IMR-90 (cell line): Measurements from ENCODE around the gene P3H1.

Source experiments
- CEBPB ChIP-seq: IDR thresholded peaks from 2 replicates; pipeline ENCODE4 v1.6.1; 2012; ENCODE audit warnings: low read depth, low read length, improper control_type of control experiment
- FOS ChIP-seq: fragments of 150-350 bp; IDR thresholded peaks from 2 replicates; pipeline ENCODE4 v1.6.1; 2016; ENCODE audit warnings: low read depth, low read length
- MAZ ChIP-seq: IDR thresholded peaks from 2 replicates; pipeline ENCODE4 v1.6.1; 2012; ENCODE audit warnings: low read depth, mild to moderate bottlenecking, low read length, improper control_type of control experiment, moderate library complexity, borderline replicate concordance
- POLR2A ChIP-seq: IDR thresholded peaks from 2 replicates; pipeline ENCODE4 v1.6.1; 2012; ENCODE audit warnings: mild to moderate bottlenecking, low read depth, low read length
- RAD21 ChIP-seq: IDR thresholded peaks from 2 replicates; pipeline ENCODE4 v1.6.1; 2012; ENCODE audit warnings: low read length, improper control_type of control experiment
- SMC3 ChIP-seq: fragments of 150-350 bp; IDR thresholded peaks from 2 replicates; pipeline ENCODE4 v1.6.1; 2016; ENCODE audit warnings: low read depth, mild to moderate bottlenecking, antibody characterized with exemption, low read length, moderate library complexity
- TF ChIP-seq, protein P1 (sequence below): conservative IDR thresholded peaks from 2 replicates; pipeline ENCODE4 v1.5.1; 2012; ENCODE audit warnings: mild to moderate bottlenecking, low read depth, low read length, improper control_type of control experiment
- TF ChIP-seq, protein P2 (sequence below): fragments of 150-350 bp; IDR thresholded peaks from 2 replicates; pipeline ENCODE4 v1.6.1; 2016; ENCODE audit warnings: low read depth, mild to moderate bottlenecking, low read length, moderate library complexity, borderline replicate concordance
- TF ChIP-seq, protein P3 (sequence below): fragments of 150-350 bp; IDR thresholded peaks from 2 replicates; pipeline ENCODE4 v1.6.1; 2017; ENCODE audit warnings: mild to moderate bottlenecking, antibody characterized with exemption, low read length, low read depth

DNA sequence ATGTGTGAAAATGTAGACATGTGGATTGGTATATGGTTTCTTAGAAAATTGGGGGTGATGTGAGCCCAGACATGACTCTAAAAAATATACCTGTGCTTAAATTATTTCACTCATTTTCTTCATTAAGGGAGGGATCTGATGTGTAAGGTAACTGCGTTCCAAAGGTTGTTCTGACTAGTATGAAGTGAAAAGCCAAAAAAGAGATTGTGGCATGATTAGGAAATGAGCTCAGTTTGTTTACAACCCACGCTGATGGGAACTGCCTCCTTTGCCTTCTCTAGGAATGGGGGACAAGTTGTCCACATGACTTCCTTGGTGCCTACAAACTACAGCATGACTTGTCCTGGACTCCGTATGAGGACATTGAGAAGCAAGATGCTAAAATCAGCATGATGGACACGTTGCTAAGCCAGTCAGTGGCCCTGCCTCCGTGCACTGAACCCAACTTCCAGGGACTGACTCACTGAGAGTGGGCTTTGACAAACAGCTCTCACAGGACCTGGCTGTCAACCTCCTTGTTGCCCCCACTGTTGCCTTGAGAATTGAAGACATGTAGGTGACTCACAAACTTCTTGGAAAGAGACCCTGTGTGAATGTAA lies 8.2 kb upstream of the P3H1 start:
- TF ChIP-seq POLR2A: no peak
- TF ChIP-seq, protein P1, sequence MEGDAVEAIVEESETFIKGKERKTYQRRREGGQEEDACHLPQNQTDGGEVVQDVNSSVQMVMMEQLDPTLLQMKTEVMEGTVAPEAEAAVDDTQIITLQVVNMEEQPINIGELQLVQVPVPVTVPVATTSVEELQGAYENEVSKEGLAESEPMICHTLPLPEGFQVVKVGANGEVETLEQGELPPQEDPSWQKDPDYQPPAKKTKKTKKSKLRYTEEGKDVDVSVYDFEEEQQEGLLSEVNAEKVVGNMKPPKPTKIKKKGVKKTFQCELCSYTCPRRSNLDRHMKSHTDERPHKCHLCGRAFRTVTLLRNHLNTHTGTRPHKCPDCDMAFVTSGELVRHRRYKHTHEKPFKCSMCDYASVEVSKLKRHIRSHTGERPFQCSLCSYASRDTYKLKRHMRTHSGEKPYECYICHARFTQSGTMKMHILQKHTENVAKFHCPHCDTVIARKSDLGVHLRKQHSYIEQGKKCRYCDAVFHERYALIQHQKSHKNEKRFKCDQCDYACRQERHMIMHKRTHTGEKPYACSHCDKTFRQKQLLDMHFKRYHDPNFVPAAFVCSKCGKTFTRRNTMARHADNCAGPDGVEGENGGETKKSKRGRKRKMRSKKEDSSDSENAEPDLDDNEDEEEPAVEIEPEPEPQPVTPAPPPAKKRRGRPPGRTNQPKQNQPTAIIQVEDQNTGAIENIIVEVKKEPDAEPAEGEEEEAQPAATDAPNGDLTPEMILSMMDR: no peak
- no peak for TF ChIP-seq RAD21
- TF ChIP-seq, protein P2, sequence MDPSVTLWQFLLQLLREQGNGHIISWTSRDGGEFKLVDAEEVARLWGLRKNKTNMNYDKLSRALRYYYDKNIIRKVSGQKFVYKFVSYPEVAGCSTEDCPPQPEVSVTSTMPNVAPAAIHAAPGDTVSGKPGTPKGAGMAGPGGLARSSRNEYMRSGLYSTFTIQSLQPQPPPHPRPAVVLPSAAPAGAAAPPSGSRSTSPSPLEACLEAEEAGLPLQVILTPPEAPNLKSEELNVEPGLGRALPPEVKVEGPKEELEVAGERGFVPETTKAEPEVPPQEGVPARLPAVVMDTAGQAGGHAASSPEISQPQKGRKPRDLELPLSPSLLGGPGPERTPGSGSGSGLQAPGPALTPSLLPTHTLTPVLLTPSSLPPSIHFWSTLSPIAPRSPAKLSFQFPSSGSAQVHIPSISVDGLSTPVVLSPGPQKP: no peak
- TF ChIP-seq, protein P3, sequence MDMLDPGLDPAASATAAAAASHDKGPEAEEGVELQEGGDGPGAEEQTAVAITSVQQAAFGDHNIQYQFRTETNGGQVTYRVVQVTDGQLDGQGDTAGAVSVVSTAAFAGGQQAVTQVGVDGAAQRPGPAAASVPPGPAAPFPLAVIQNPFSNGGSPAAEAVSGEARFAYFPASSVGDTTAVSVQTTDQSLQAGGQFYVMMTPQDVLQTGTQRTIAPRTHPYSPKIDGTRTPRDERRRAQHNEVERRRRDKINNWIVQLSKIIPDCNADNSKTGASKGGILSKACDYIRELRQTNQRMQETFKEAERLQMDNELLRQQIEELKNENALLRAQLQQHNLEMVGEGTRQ: no peak
- no peak for TF ChIP-seq MAZ
- no peak for TF ChIP-seq FOS
- no peak for TF ChIP-seq SMC3
- no peak for TF ChIP-seq CEBPB
